Sigmoid colon (tissue), 4 donors: ENCODE data around the gene GRXCR2.

Experiments used
- EP300 ChIP-seq, 4 donors: sonication (generic); formaldehyde crosslinking; IDR thresholded peaks; one replicate each; pipeline ENCODE4 v1.6.1; 2017; ENCODE audit warnings: antibody characterized with exemption in 4 of 4
- POLR2AphosphoS5 ChIP-seq, 4 donors: sonication (generic); formaldehyde crosslinking; IDR thresholded peaks; one replicate each; pipeline ENCODE4 v1.6.1; 2017; ENCODE audit warnings: antibody characterized with exemption in 4 of 4
- TF ChIP-seq, protein P1 (sequence below), 4 experiments: fragments of 450-650 bp in 3 of 4; fragments of 200-600 bp in 1 of 4; IDR thresholded peaks; one replicate each; pipeline ENCODE4 v1.5.1; 2016 to 2019; ENCODE audit warnings: antibody characterized with exemption in 4 of 4, mild to moderate bottlenecking in 3 of 4, moderate library complexity in 2 of 4

DNA sequence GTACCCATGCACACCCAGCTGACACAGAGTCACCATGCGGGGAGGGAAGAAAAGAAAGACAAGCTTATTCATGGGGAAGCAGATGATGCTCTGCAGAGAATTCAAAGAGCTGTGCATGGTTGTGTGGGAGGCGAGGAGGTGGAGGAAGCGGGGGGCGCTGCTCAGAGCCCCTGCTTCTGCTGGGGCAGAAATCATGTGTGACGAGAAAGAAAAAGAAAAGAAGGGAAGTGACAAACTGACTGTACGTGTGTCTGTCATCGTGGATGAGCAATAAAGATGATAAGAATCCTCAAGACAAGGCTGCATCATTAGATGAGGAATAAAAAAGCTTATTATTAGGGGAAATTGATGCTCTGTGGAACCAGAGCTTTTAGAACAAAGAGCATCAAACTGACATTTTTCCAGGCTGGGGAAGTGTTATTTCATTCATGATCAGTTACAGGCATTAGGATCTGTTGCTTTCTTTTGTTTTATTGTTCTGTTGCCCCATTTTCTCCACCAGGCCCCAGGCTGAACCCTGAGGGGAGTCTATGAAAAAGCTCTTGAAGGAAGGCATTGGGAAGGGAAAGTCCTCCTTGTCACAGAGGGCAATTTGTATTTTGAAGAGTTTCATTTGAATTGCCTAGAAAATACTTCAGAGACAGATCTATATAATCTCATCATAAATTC is 43.3 kb upstream of the GRXCR2 start:
- TF ChIP-seq POLR2AphosphoS5 (IDR thresholded peaks at IDR 0.05): no peak
- TF ChIP-seq, protein P1, sequence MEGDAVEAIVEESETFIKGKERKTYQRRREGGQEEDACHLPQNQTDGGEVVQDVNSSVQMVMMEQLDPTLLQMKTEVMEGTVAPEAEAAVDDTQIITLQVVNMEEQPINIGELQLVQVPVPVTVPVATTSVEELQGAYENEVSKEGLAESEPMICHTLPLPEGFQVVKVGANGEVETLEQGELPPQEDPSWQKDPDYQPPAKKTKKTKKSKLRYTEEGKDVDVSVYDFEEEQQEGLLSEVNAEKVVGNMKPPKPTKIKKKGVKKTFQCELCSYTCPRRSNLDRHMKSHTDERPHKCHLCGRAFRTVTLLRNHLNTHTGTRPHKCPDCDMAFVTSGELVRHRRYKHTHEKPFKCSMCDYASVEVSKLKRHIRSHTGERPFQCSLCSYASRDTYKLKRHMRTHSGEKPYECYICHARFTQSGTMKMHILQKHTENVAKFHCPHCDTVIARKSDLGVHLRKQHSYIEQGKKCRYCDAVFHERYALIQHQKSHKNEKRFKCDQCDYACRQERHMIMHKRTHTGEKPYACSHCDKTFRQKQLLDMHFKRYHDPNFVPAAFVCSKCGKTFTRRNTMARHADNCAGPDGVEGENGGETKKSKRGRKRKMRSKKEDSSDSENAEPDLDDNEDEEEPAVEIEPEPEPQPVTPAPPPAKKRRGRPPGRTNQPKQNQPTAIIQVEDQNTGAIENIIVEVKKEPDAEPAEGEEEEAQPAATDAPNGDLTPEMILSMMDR (IDR thresholded peaks at IDR 0.05): no peak
- no peak for TF ChIP-seq EP300 (IDR thresholded peaks at IDR 0.05)
